Stimulated activated naive CD8-positive, alpha-beta T cell treated with anti-CD3 and anti-CD28 coated beads, Interleukin-15, Interleukin-2, amounts not matched to agents 100 U/mL and 50 U/mL, for 24 hours (primary cell): ENCODE measurements around the gene CHI3L2.

Experiments used
- ATAC-seq: fragments of 150-1000 bp; cut with Tn5 transposase; one replicate; pipeline ENCODE4 v1.10.0; 2021
- DNase-seq: peaks from one replicate; pipeline ENCODE4 v3.0.0; 2021

Gene CHI3L2

GRCh38 chr1:111221276-111221632, 6.3 kb upstream of the CHI3L2 start:
- ATAC-seq (no peak), DNase-seq (no peak)

DNA sequence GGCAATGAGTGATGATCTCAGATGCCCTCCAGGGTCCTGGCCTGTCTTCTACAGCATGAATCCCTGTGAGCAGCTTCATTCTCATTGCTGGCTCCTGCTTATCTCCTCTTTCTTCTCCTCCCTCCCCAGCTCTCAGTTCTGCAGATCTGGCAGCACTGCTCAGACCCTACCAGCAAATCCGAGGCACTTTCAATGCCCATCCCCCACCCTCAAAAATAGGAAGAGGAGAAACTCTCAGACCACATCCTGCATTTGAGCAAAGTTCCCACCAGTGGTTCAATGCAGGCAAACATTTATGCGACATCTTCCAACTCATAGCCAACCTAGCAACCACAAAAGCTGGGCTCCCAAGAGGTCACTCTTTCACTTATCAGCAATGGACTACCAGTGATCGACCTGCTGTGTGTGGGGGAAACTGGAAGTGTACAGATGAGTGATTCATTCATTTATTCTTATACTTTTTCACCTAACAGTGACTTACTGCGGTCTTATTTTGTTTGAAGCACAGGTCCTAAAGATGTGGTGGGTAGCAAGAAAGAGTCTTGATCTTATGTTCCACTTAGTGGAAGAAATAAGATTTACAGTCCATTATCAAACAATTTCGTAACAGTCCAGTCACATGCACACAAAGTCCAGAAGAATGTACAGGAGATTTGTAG, 5.8 kb upstream of the CHI3L2 start:
- DNase-seq (peak; percentile 71), ATAC-seq (peak; percentile 76)

GRCh38 chr1:111222308-111223125, 5.0 kb upstream of the CHI3L2 start:
- DNase-seq: peak; percentile 88
- ATAC-seq: peak; percentile 17

DNA sequence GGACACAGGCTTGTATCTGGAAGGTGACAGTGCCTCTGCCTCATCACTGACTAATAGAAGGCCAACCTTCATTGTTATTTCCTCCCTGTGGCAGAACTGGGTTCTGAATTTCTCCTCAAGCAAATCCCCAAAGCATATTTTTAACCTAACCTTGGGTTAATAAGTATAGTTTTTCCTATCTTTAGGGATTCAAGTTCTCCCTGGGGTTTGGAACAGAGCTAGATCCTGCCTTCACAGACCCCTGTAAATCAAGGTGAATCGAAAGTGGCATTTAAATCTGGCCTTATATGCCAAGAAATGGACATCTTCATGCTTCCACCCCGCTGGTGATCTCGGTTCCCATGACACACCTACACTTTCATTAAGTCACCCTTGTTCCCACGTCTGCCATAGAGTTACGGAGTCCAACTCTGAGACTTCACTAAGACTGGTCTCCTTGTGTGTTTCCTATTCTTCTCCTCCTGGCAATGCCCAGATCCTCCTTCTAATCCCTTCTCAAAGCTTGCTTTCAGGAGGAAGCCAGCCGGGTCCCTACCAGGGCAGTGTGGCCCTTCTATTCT, 4.3 kb upstream of the CHI3L2 start:
- DNase-seq: no peak

GRCh38 chr1:111225091-111225490, 2.4 kb upstream of the CHI3L2 start:
- ATAC-seq (no peak), DNase-seq (no peak)

More for the DNA sequence above, 4.3 kb upstream of the CHI3L2 start:
- ATAC-seq: no peak

DNA sequence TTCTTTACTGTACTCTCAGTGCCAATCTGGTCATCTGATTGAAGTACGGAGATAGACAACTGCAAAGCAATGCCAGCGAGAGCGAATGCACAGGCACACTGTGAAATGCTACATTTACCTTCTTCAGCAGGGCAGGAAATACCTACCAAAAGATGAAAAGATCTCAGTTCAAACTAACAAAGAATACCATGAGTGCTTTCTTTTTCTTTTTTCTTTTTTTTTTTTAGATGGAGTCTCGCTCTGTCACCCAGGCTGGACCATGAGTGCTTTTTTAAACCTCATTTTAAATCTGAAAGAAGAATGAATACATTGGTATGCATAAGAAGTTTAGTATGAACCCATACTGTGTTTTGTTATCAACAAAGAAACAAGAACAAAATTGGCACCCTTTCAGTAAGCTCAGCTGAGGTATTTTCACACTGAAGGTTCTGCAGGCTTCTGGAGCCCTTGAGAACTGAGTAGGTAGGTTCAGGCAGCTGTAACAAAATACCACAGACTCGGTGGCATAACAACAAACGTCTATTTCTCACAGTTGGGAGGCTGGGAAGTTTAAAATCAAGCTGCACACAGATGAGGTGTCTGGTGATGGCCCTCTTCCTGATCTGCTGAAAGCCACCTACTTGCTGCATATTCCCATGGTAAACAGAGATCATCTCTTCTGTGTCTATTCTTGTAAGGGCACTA, 1.7 kb upstream of the CHI3L2 start:
- no peak for ATAC-seq

DNA sequence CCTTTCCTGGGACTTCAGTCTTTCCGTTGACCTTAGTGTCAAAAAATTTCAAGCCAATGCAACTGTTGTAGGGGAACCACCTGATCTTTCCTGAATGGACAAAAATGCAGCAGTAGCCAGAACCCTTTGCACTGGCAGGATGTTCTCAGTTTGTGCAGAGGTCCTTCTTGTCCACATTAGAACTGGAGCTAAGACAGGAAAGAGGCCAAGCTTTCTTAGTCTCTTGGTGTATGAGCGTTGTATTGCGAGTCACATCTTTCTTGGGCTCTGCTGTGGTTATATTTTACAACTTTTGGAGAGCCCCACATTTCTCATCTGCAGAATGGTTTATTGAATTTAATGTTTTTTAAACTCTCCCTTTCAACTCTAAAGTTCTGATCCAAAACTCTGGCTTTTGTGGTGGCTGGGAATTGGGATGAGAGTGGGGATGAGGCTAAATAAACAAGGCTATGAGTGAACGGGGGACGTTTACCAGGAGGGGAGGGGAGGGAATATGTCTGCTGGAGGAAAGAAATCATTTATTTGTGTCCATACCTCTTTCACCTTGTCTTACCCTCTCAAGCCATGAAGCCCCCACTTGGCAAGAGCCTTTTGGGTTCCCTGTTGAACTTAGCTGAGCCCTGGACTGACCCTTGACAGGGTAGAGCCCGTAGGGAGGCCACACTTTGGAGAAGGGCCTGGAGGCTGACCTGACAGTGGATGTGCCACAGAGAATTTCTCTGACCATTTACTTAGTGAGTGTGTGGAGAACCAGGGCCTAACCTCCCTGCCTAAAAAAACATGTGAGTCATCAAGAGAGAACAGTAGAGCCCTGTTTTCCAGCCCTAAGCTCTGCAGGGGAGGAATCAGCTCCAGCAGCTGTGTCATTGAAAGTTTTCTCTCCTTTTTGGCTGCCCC, 586 bp downstream of the CHI3L2 start:
- DNase-seq: no peak

More for the DNA sequence above, 1.7 kb upstream of the CHI3L2 start:
- no peak for DNase-seq

GRCh38 chr1:111228748-111229126, 1.2 kb downstream of the CHI3L2 start:
- ATAC-seq: no peak
- DNase-seq: no peak

More for the DNA sequence above, 586 bp downstream of the CHI3L2 start:
- ATAC-seq: peak; percentile 59

GRCh38 chr1:111232134-111232533, 4.6 kb downstream of the CHI3L2 start:
- ATAC-seq (no peak), DNase-seq (no peak)

DNA sequence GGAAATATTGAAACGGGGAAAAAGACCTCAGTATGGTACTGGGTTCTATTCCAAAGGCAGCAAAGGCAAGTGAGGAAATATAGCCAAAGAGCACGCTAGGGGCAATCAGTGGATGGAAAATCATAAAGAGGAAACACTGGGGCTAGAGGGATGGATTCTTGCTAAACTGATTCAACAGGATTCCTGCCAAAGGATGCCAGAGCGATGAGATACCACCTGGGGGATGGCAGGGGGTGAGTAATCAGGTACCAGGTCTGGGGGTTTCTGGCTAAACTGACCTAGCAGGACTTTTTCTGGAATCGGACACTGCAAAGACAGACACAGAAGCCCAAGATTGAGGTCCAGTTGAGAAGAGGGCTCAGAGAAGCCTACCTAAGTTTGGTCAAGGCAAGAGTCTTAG, 6.7 kb downstream of the CHI3L2 start:
- DNase-seq (no peak), ATAC-seq (no peak)

GRCh38 chr1:111234866-111235265, 7.4 kb downstream of the CHI3L2 start:
- ATAC-seq: peak; percentile 59
- DNase-seq: no peak

DNA sequence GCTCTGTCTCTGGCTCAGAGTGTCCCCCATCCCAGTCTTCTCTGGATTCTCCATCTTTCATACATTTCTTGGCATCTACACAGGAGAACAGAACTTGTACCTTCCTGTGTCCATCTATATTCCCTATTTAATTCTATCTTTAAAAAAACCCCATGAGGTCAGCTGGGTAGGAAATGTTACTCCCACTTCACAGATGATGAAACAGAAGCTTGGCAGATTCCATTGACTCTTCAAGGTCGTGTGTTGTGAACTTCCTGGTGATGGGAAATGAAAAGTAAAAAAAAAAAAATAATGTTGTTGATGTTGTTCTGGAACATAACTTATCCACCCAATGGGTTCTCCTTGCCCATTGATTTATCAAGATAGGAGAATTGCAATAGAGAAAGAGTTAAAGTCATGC, 8.9 kb downstream of the CHI3L2 start:
- ATAC-seq: no peak
- no peak for DNase-seq

DNA sequence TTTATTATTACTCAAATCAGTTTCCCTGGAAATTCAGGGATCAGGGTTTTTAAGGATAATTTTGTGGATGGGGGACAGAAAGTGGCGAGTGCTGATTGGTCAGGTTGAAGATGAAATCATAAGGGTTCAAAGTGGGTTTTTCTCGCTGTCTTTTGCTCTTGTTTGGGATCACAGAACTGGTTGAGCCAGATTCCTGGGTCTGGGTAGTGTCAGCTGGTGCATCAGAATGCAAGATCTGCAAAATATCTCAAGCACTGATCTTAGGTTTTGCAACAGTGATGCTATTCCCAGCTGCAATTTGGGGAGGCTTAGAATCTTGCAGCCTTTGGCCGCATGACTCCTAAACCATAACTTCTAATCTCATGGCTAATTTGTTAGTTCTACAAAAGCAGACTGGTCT, 9.3 kb downstream of the CHI3L2 start:
- DNase-seq (no peak), ATAC-seq (no peak)

DNA sequence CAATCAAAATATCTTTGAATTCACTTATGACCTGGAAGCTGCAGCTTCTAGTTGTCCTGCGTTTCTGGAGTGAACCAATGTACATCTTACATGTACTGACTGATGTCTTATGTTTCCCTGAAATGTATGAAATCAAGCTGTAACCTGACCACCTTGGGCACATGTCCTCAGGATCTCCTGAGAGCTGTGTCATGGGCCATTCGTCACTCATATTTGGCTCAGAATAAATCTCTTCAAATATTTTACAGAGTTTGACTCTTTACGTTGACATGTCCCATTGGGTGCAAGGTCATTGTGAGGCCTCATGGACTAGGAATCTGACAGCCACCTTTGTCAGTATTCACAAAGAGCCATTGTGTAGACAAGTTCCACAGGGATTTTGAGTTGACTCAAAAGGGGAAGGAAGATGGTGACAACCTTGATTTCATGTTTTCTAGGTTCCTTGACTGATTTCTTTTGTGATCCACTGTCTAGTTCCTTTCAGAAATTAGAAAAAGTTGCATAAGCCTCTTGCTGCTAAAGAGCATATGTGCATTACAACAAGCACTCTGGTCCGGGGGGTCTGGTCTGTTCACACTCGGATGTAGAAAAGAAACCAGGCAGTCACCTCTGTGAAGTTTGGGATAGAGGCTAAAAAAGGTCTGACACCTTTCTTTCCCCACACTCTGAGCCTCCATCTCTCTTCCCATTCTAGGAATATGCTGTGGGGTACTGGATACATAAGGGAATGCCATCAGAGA, 10.7 kb downstream of the CHI3L2 start:
- DNase-seq: no peak
- no peak for ATAC-seq

DNA sequence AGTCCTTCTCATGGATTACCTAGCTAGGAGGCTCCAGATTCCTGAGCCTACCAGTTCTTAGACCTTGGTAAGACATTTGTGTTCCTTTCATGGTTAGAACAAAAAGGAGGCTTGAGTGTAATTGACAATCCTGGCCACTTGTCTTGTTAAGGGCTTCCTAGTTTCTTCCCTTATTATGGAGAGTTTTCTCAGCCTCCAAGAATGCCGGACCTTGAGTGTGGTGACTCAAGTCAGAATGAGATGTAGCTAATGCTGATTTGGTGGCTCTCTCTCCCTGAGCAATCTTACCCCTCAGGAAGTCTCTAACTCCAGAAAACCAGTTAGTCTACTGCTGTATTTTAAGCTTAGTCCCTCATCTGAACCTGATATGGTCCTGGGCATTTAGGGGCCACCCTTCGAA, 14.3 kb downstream of the CHI3L2 start:
- ATAC-seq (no peak), DNase-seq (no peak)

GRCh38 chr1:111242805-111243523, 15.5 kb downstream of the CHI3L2 start:
- no peak for DNase-seq
- ATAC-seq: no peak

- DNase-seq (no peak), ATAC-seq (no peak)
Measured at GRCh38 chr1:111247125-111247838, 19.8 kb downstream of the CHI3L2 start.

- DNase-seq (no peak), ATAC-seq (no peak)
Measured at GRCh38 chr1:111249960-111250359, 22.4 kb downstream of the CHI3L2 start.

DNA sequence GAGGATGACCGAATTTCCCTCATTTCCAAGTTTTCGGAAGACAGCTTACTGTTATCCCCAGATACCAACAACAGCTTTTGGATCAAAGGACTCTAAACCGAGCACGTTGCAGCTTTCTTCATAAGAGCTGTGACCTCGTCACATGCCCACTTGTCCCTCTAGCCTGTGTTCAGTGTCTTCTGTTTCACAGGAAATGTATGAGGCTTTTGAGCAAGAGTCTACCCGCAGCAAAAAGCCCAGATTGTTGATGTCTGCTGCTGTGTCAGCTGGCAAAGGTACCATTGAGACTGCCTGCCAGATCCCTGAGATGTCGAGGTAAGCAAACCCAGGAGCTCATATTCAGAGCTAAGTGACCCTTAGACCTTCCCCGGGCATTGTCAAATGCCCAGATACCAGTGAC, 24.1 kb downstream of the CHI3L2 start:
- no peak for DNase-seq
- no peak for ATAC-seq

GRCh38 chr1:111252786-111253185, 25.3 kb downstream of the CHI3L2 start:
- ATAC-seq (no peak), DNase-seq (no peak)
